GM12801 (cell line): ENCODE measurements around the gene ZBTB46.

ENCODE experiments used
- TF ChIP-seq, protein P1 (sequence below): IDR thresholded peaks from one replicate; pipeline ENCODE4 v1.5.1; 2011; ENCODE audit warnings: control low read depth; ENCODE audit not compliant: insufficient read length; ENCODE audit errors: extremely low read depth

The ZBTB46 gene

DNA sequence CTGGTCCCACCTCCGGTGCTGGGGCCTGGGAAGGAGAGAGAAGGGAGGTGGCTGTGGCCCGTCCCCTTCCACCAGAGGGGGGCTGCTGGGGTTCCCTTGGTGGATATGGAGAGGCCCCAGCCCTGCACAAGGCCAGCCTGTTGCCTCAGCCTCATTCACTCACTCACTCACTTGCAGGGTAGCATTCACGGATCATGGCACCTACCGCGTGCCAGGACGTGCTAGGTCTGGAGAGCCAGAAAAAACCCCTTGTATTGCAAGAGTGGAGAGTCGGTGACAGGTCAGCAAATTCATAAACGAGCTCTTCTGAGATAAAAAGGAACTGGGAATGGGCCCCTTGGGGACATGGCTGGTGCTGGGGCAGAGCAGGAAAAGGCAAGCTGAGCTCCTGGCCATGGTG, 6.4 kb upstream of the ZBTB46 start:
- TF ChIP-seq, protein P1, sequence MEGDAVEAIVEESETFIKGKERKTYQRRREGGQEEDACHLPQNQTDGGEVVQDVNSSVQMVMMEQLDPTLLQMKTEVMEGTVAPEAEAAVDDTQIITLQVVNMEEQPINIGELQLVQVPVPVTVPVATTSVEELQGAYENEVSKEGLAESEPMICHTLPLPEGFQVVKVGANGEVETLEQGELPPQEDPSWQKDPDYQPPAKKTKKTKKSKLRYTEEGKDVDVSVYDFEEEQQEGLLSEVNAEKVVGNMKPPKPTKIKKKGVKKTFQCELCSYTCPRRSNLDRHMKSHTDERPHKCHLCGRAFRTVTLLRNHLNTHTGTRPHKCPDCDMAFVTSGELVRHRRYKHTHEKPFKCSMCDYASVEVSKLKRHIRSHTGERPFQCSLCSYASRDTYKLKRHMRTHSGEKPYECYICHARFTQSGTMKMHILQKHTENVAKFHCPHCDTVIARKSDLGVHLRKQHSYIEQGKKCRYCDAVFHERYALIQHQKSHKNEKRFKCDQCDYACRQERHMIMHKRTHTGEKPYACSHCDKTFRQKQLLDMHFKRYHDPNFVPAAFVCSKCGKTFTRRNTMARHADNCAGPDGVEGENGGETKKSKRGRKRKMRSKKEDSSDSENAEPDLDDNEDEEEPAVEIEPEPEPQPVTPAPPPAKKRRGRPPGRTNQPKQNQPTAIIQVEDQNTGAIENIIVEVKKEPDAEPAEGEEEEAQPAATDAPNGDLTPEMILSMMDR = no peak

DNA sequence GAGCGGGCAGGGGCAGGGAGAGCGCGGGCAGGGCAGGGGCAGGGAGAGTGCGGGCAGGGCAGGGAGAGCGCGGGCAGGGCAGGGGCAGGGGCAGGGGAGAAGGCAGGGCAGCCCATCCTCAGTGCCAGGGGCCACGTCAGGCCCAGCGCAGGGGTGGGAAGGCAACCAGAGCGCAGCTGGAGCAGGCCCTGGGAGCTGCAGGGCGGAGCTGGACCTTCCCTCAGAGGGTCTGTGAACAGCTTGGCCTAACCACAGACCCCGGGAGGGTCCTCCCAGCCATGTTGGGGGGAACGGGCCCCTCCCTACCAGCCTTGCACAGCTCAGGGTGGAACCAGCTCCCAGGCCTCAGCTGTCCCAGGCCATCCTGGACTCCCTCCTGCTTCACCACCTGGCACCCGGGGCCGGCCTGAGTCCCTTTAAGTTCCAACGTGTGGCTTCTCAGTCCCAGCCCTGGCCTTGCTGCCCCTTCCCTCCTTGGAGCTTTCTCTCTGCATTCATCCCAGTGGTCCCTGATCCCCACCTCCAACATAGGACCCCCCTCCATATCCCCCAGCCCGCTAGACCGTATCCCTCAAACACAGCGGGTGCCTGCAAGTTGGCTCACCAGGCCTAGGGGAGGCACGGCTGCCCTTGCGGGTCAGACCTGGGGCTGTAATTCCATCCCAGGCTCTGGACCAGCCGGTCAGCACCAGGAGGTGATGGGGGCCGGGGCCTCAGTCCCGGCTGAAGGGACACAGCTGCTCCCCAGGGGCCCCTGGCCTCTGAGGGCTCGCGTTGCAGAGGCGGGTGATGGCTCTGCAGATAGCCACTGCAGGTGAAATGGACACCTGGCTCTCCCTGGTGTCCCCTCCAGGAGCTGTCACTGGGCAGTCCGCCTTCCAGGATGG, 5.6 kb upstream of the ZBTB46 start:
- TF ChIP-seq, protein P1 = no peak

DNA sequence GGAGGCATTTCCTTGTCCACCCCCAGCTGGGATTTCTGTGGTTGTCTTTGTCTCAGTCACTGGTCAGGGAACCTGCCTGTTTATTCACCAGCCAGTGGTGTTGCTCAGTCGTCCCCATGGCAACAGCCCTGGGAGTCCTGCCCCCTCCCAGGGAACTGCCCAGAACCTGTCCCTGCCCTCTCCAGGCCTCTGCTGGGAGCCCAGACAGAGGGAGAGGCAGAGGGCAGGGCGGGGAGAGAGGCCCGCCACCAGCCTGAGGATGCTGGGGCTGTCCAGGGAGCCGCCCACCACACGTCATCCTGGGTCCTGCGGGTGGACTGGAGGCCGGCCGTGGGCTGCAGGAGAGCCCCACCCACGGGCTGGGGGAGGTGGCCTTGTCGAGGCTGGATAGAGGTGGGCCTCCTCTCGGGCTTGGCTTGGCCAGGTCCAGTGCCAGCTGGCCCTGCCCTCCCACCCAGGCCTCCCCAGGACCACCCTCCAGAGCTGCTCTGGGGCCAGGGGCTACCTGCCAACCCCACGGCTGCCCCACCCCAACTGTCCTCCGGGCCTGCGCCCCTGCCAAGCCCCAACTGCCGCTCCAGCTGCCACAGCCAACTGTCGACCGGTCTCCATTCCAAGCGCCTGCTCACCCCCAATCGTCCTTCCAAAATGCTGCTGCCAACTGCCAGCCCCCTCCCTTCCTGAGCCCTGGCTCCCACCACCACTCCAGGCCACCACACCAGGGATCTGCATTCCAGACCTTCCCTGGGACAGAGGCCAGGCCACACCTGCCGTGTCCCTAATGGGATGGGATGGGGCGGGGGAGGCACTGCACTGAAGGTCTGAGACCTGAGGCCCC, 4.2 kb upstream of the ZBTB46 start:
- TF ChIP-seq, protein P1 = no peak

DNA sequence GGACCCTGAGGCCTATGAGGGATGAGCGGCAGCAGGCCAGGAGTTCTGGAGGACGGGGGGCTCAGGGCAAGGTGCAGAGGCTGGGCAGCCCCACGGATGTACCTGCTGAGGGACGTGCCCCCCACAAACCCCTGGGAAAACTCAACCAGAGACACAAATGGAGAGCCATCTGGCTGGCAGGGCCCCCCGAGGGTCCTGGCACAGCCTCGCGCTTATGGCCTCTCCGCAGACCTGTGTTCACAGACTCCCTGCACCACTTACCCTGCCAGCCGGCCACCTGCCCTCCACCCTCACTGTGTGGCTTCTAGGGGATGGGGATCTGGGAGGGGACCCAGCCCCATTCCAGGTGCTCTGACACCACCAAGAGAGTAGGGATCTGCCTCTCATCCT, 3.4 kb upstream of the ZBTB46 start:
- TF ChIP-seq, protein P1 = no peak

DNA sequence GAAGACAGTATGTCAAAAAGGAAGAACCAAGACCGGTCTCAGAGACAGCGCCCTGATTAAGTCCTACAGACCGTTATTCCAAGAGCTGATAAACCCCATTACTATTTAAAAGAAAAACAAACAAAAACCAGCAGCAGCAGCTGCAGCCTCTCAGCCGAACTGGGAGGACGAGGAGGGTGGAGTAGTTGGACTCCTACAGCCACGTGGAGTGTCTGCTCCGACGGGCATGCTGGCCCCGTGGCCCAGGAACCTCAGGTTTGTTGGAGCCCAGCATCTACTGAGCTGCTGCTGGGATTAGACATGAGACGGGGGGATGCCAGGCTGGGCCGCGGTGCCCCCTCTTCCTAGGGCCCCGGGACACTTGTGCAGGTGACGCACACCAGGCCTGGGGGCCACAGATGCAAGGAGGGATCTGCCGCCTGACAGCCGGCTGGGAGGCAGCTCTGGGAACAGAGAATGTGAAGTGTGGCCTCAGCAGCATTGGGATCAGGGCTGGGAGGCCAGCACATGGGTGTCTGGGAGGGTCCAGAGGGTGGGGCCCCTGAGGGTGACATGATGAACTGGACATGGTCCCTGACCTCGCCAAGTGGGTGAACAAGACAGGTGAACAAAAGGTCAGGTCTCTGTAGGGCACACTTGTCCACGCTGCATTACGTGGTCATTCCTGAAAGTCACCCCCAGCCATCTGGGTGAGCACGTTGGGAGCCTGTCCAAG, 2.9 kb upstream of the ZBTB46 start:
- TF ChIP-seq, protein P1 = no peak

DNA sequence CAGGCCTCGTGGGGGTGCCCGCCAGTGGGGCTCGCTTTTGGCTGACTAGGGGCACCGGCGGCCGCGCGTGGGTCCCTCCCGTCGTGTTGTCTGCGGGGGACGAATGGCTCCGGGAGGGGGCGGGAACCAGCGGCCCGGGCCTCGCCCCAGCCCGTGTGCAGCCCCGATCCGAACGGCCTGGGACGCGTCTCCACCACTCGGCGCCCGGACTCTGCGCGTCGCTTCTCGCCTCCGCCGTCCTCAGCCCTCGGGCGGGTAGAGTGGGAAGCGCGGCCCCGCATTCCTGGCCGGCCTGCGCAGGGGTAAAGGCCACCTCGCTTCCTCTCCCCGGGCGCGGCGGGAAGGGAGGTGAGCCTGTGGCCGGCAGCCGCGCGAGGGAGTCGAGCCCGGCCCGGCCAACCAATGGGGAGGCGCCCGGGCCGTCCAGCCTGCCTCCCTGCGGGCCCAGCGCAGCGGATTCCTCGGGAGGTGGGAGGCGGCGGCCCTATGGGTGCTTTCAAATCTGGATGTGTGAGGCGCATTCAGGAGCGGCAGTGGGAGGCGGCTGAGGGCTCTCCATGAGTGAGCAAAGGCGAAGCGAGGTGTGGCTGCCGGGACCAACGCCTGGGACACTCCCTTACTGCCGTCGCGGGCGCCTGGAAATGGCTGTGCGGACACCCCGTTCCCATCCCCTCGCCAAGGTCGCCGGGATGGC, 1.1 kb upstream of the ZBTB46 start:
- TF ChIP-seq, protein P1 = no peak
